Psoas muscle (tissue), 8 donors: ENCODE measurements around the gene CTCF. TPM values are rescaled to one million over a fixed set of nuclear protein-coding genes. Genes with fewer than 3 reads are reported as not detected.

Experiments used
- ATAC-seq, 4 donors: fragments of 200-7000 bp; cut with Tn5 transposase; one replicate each; pipeline ENCODE4 v1.9.1; 2020; ENCODE audit warnings: moderate library complexity in 3 of 4, mild to moderate bottlenecking in 2 of 4
- DNase-seq, 2 donors: peaks; one replicate each; pipeline ENCODE4 v3.0.0-alpha.2; 2020
- H3K27ac ChIP-seq: fragments of 200-600 bp; one replicate; pipeline ENCODE4 v1.8.0; 2022
- H3K27me3 ChIP-seq, 3 donors: fragments of 200-600 bp in 1 of 3; one replicate each; pipeline versions ENCODE4 v1.6.1 to v1.8.0; 2013 to 2022; ENCODE audit warnings: low read length in 2 of 3, mild to moderate bottlenecking in 2 of 3, moderate library complexity in 1 of 3; ENCODE audit not compliant: insufficient read depth in 3 of 3
- H3K36me3 ChIP-seq, 2 donors: fragments of 200-600 bp in 1 of 2; one replicate each; pipeline versions ENCODE4 v1.6.1 to v1.8.0; 2013 to 2022; ENCODE audit warnings: low read depth in 1 of 2, mild to moderate bottlenecking in 1 of 2, moderate library complexity in 1 of 2; ENCODE audit not compliant: insufficient read depth in 1 of 2
- H3K4me1 ChIP-seq: fragments of 200-600 bp; one replicate; pipeline ENCODE4 v1.8.0; 2022
- H3K4me3 ChIP-seq: fragments of 200-600 bp; one replicate; pipeline ENCODE4 v1.8.0; 2022; ENCODE audit warnings: mild to moderate bottlenecking
- H3K9me3 ChIP-seq: fragments of 200-600 bp; one replicate; pipeline ENCODE4 v1.8.0; 2022
- CTCF ChIP-seq: fragments of 200-600 bp; IDR thresholded peaks from one replicate; pipeline ENCODE4 v1.8.0; 2022; ENCODE audit warnings: antibody characterized with exemption
- WGBS, 3 donors: extraction: QIAGEN DNeasy Blood & Tissue Kit; methylation state at CpG; one replicate each; pipeline versions ENCODE4 v1.1.6 to v1.1.7; 2013; 5-methylcytosine and 5-hydroxymethylcytosine counted together
- intact Hi-C, 2 donors: fragments of 100-400 bp; cut with DNase I; formaldehyde crosslinking; loops; one replicate each; pipeline versions ENCODE4 v1.11.0 to v1.14.2; 2022
- polyA plus RNA-seq, 3 donors: library from polyadenylated mRNA; stranded (reverse); fragments of 200-250 nt; gene quantifications; one replicate each; pipeline ENCODE4 v1.2.3, GENCODE V29; 2013
- total RNA-seq, 4 donors: library from RNA; stranded (reverse); fragmentation: NEBNext Ultra II Directional in 2 of 4; extraction: Animal tissue kit (Norgen Biotek cat#: 25700) in 2 of 4; gene quantifications; one replicate each; pipeline versions ENCODE4 v1.2.1 to v1.2.4, GENCODE V29; 2021 to 2023
- donor health status: healthy with polysubstance abuse.
- donor health status: DM: no; HTN: no; CAD: no; lungs with moderate emphysema.
- donor health status: Bipolar disorder and iron deficiency.
- donor health status: healthy.
- donor health status: DM: yes; HTN: yes; CAD: no.
- donor health status: DM: no; HTN: no; CAD: no.
- donor health status: DM: no; HTN: no; CAD: no.
- donor health status: DM: yes; HTN: yes; CAD: no.

Gene CTCF
- total and polyA plus RNA-seq, 7 donors = 17.7 to 44.7 (median 25.8) TPM

GRCh38 chr16:67517155-67517445 lies 45.2 kb upstream of the CTCF start:
- Histone ChIP-seq H3K36me3 (no peaks in the 10 kb centered on the region), H3K9me3 (no peaks in the 10 kb centered on the region), H3K4me3 (no peak overlapping the region), H3K27ac (no peak overlapping the region), H3K4me1 (peaks cover 3% of the 10 kb centered on the region), H3K27me3 (no peaks in the 10 kb centered on the region)
- intact Hi-C loops = loop anchor here in 1 of 2 donors (2.0 to 5.0 kb wide), 2 partner anchors 35 to 88 kb away; partner anchors contain the start of genes AGRP and ATP6V0D1
- DNase-seq (no peak), ATAC-seq (no peak)
- WGBS, 3 donors = 81 to 88% (median 87%) methylated on average over 3 of the region's 3 CpGs
- TF ChIP-seq CTCF = no peak

- DNase-seq = no peak
Observed at GRCh38 chr16:67517661-67518423, 44.5 kb upstream of the CTCF start.

GRCh38 chr16:67518676-67519075 lies 43.6 kb upstream of the CTCF start:
- H3K36me3 ChIP-seq = no peaks in the 10 kb centered on the region
- WGBS, 3 donors = 80 to 87% (median 83%) methylated on average over 8 of the region's 8 CpGs
- H3K4me3 ChIP-seq = no peak overlapping the region
- TF ChIP-seq CTCF = no peak
- no peaks in the 10 kb centered on the region for H3K27me3 ChIP-seq
- no peak for ATAC-seq
- intact Hi-C loops = loop anchor here in 1 of 2 donors (5.0 kb wide), 1 partner anchor 36 kb away; the partner anchor contains the start of genes AGRP and ATP6V0D1
- no peak overlapping the region for H3K27ac ChIP-seq
- no peaks in the 10 kb centered on the region for H3K9me3 ChIP-seq
- H3K4me1 ChIP-seq = peaks cover 3% of the 10 kb centered on the region
- DNase-seq = no peak

More at GRCh38 chr16:67517661-67518423, 44.5 kb upstream of the CTCF start:
- no peak for TF ChIP-seq CTCF
- H3K9me3 ChIP-seq = no peaks in the 10 kb centered on the region
- intact Hi-C loops = loop anchor here in 1 of 2 donors (2.0 to 5.0 kb wide), 2 partner anchors 36 to 89 kb away; partner anchors contain the start of genes AGRP and ATP6V0D1
- no peak for ATAC-seq
- no peaks in the 10 kb centered on the region for H3K27me3 ChIP-seq
- 73 to 78% (median 75%) methylated on average over 11 of the region's 11 CpGs for WGBS, 3 donors
- no peaks in the 10 kb centered on the region for H3K36me3 ChIP-seq
- H3K4me1 ChIP-seq = peaks cover 3% of the 10 kb centered on the region
- H3K4me3 ChIP-seq = no peak overlapping the region
- H3K27ac ChIP-seq = no peak overlapping the region

- DNase-seq (no peak), ATAC-seq (no peak)
- Histone ChIP-seq H3K27me3 (no peaks in the 10 kb centered on the region), H3K4me3 (no peak overlapping the region), H3K36me3 (no peaks in the 10 kb centered on the region), H3K9me3 (no peaks in the 10 kb centered on the region), H3K27ac (no peak overlapping the region), H3K4me1 (peaks cover 3% of the 10 kb centered on the region)
- WGBS, 3 donors = 58 to 66% (median 60%) methylated on average over 4 of the region's 4 CpGs
- intact Hi-C loops = loop anchor here in 1 of 2 donors (5.0 kb wide), 1 partner anchor 37 kb away; the partner anchor contains the start of genes AGRP and ATP6V0D1
- no peak for TF ChIP-seq CTCF
Observed at GRCh38 chr16:67519242-67519641, 43.1 kb upstream of the CTCF start.
